Duodenal mucosa (tissue), 2 donors: ENCODE data around the gene TPPP.
A peak's percentile ranks its signal among the peaks of the same experiment; 100 is the strongest.

ENCODE experiments used
- H3K27ac ChIP-seq: one replicate; pipeline ENCODE4 v1.7.0; 2013; ENCODE audit warnings: low read depth, low read length
- H3K27me3 ChIP-seq, 2 donors: one replicate each; pipeline ENCODE4 v1.7.0; 2013; ENCODE audit warnings: low read length in 2 of 2, control low read depth in 1 of 2; ENCODE audit not compliant: insufficient read depth in 2 of 2, control insufficient read depth in 1 of 2
- H3K36me3 ChIP-seq, 2 donors: one replicate each; pipeline ENCODE4 v1.7.0; 2013; ENCODE audit warnings: low read length in 2 of 2, control low read depth in 1 of 2; ENCODE audit not compliant: insufficient read depth in 2 of 2, control insufficient read depth in 1 of 2
- H3K4me1 ChIP-seq, 2 donors: one replicate each; pipeline ENCODE4 v1.7.0; 2013; ENCODE audit warnings: low read length in 2 of 2, control low read depth in 1 of 2; ENCODE audit not compliant: insufficient read depth in 2 of 2, control insufficient read depth in 1 of 2
- H3K4me3 ChIP-seq, 2 donors: one replicate each; pipeline ENCODE4 v1.7.0; 2013; ENCODE audit warnings: low read length in 2 of 2, low read depth in 1 of 2
- H3K9ac ChIP-seq, 2 donors: one replicate each; pipeline ENCODE4 v1.7.0; 2013; ENCODE audit warnings: low read length in 2 of 2, low read depth in 1 of 2
- H3K9me3 ChIP-seq, 2 donors: one replicate each; pipeline ENCODE4 v1.7.0; 2013; ENCODE audit warnings: low read length in 2 of 2, control low read depth in 1 of 2; ENCODE audit not compliant: control insufficient read depth in 1 of 2

Gene TPPP

DNA sequence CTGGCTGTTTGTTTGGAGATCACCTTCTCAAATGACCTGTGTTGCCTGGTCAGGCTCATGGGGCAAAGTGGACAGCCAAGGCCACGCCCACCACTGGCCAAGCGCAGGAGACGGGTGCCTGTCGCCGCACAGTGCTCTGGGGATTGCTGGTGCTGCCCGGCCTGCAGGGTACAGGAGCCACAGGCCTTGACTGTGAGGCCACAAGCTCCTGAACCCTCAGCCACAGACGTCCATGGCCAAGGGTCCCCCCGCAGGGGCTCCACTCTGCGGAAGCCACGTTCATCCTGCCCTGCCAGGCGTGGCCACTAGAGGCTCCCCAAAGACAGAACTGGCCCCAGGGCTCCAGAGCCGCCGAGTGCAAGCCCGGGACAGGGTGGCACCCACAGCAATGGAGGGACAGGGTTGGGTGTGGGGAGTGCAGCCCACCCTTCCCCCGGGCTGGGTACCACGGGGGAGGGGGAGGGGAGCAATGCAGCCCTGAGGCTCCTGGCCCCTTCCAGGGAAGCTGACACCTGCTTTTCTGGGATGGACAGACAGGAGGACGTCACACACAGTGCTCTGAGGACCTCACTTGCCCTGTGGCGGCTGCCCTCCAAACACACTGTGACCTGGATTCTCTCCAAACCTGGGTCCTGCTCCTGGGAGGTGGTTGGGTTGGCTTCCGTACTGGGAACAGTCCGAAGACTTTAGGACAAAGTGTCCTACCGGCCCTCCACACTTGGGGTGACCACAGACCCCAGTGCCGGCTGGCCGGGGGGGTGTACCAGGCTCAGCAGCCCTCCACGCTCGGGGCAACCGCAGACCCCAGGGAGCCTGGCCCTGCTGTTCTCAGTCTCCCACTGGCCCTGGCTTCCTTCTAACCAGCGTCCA, 21.5 kb downstream of the TPPP start:
- Histone ChIP-seq H3K36me3 (peaks cover 3% of the 10 kb centered on the region in 2 donors), H3K4me1 (peaks cover 24 to 39% of the 10 kb centered on the region in 2 donors), H3K9ac (peak overlapping the region; percentile 41 to 49), H3K27ac (no peak overlapping the region), H3K9me3 (no peaks in the 10 kb centered on the region), H3K27me3 (no peaks in the 10 kb centered on the region), H3K4me3 (peak overlapping the region; percentile 34 to 51)

DNA sequence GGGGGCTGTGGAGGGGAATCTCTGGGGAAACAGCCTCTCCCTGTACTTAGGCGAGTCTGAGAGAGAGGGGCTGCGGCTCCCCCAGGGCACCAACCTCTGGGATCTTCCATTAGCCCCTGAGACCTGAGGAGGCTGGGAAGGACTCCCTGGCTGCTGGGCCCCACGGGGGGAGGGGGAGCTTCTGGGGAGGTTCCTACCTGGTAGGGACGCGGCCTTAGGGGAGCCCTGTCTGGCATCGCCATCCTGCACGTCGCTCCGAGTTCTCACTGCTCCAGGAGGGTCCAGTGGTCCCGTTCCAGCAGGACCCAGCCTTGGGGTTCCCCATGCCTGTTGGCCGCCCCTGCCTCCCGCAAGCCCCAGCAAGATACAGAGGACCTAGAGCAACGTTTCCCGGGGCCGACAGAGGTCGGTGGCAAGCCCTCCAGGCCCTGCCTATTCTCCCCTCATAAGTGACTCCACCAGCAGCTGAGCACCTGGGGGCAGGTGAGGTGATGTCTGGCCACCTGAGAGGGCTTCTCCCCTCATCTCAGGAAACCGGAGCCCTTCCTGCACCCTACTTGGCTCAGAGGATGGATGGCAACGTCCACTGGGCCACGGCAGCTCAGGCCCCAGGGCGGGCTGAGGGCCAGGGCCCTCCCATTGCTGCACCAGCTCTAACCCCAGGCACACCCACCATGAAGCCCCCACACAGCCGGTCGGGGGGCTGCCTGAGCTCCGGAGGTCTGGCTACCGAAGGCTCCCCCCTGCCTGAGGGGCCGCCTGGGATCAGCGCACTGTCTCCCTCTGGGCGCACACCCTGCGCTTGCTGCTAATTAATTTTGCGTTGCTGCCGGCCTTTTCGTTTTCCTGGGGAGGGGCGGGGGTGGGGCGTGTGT, 22.5 kb downstream of the TPPP start:
- Histone ChIP-seq H3K4me1 (peaks cover 24 to 39% of the 10 kb centered on the region in 2 donors), H3K4me3 (no peak overlapping the region), H3K9ac (no peak overlapping the region), H3K27me3 (no peaks in the 10 kb centered on the region), H3K36me3 (peaks cover 2 to 3% of the 10 kb centered on the region in 2 donors), H3K9me3 (no peaks in the 10 kb centered on the region), H3K27ac (no peak overlapping the region)

DNA sequence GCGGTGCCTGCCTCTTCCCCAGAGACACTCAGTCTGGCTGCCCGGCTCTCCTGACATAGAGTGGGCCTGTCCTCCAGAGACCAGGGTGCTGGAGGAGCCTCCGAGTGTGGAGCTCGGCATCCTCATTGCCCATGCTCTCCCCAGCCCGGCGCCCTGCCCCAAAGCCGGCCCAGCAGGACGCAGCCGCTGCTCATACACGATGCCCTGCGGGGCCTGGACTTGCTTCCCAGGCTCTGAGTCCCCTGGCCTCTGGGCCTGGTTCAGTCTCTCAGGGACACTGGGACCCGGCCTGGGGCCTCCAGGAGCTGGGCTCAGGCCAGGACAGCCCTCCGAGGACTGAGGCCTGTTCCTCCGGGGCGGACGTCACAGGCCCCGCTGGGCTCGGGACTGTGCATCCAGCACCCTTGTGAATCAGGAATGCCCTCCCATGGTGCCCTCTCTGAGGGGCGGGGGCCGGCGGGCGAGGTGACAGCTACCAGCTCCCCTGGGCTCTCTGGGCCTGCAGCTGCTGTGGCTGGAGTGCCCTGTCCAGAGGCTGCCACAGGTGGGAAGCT, 23.2 kb downstream of the TPPP start:
- no peak overlapping the region for H3K9ac ChIP-seq
- H3K4me1 ChIP-seq: peaks cover 24 to 39% of the 10 kb centered on the region in 2 donors
- H3K27ac ChIP-seq: no peak overlapping the region
- H3K36me3 ChIP-seq: peaks cover 3 to 4% of the 10 kb centered on the region in 2 donors
- no peaks in the 10 kb centered on the region for H3K9me3 ChIP-seq
- H3K4me3 ChIP-seq: no peak overlapping the region
- H3K27me3 ChIP-seq: no peaks in the 10 kb centered on the region

DNA sequence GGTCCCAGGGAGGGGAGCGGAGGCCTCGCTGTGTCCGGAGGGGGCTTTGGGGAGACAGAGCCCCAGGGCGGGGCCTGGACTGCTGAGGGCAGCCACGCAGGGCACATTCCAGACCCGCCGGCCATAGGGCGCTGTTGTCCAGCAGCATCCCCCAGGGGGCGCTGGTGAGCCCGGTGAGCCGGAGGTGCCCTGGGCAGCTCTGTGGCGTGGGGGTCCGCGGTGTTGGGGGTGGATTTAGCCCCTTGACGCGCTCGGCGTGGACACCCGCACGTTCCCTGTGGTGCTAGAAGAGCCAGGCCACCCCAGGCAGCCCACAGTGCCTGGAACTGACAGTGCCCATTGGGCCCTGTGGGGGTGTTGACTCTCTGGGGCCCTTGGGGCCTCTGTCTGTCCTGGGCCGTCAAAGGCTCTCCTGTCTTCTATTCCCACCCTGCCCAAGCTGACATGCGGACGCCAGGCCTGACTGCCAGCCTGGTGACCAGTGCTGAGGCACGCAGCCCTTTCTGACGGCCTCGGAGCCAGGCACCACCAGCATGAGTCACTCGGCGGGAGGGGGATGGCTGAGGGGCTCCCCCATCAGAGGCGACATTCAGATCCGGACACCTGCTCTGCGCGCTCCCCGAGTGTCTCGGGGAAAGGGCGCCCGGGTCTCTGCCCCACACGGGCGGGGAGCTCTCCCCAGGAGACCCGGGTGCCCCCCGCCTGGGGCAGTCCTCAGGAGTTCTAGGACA, 23.9 kb downstream of the TPPP start:
- Histone ChIP-seq H3K4me1 (peaks cover 24 to 36% of the 10 kb centered on the region in 2 donors), H3K36me3 (peaks cover 3 to 11% of the 10 kb centered on the region in 2 donors), H3K4me3 (no peak overlapping the region), H3K9me3 (no peaks in the 10 kb centered on the region), H3K27me3 (no peaks in the 10 kb centered on the region), H3K27ac (no peak overlapping the region), H3K9ac (no peak overlapping the region)

DNA sequence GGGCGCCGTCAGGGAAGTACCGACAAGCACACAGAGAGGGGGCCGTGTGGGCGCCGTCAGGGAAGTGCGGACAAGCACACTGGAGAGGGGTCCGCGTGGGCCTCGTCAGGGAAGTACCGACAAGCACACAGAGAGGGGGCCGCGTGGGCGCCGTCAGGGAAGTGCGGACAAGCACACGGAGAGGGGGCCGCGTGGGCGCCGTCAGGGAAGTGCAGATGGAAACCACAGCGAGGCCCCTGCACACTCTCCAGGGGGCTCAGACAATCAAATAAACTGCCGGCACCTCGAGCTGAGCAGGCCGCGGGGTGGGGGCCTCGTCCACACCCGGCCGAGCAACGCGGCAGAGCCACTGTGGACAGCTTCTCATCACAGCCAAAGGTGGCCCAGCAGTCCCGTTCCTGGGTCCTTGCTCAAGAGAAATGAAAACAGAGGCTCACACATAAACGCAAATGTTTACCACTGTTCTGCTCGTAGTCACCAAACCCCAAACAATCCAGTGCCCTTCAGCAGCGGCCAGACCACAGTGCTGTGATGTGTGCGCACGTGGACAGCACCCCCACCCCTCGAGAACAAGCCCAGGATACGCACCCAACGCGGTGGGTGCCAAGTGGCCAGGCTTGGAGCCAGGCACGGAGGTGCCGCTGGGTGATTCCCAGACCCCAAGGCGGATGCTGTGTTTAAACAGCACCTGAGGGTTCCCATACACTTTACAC, 24.7 kb downstream of the TPPP start:
- peaks cover 27 to 30% of the 10 kb centered on the region in 2 donors for H3K4me1 ChIP-seq
- H3K9me3 ChIP-seq: no peaks in the 10 kb centered on the region
- H3K9ac ChIP-seq: no peak overlapping the region
- no peaks in the 10 kb centered on the region for H3K27me3 ChIP-seq
- H3K27ac ChIP-seq: no peak overlapping the region
- no peak overlapping the region for H3K4me3 ChIP-seq
- H3K36me3 ChIP-seq: peaks cover 3 to 18% of the 10 kb centered on the region in 2 donors

DNA sequence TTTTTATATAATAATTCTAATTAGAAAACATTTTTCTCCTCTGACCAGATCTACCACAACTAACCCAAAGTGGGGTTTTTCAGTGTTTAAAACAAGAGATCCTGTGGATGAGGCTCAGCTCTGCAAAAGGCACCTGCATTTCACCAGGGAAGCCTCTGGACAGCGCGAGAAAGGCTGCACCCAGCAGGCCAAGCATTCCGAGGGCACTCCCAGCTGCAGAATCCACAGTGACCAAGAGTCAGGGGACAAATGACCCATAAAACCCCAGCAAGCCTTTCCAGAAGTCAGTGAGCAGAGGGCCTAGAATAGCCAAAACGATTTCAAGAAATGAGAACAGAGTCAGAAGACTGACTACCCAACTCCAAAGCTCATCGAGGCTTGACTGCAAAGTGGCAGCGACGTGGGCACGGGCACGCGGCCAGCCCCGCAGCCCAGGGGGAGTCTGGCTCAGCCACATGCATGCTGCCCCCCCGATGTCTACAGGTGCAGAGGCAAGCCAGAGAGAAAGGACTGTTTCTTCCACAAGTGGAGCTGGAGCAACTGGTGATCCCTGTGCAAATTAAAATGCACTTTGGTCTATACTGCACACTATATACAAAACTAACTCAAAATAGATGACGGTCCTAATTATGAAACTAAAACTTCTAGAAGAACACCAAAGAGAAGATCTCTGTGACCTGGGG, 26.2 kb downstream of the TPPP start:
- peaks cover 3 to 30% of the 10 kb centered on the region in 2 donors for H3K36me3 ChIP-seq
- no peak overlapping the region for H3K27ac ChIP-seq
- no peak overlapping the region for H3K9ac ChIP-seq
- no peak overlapping the region for H3K4me3 ChIP-seq
- peaks cover 12 to 16% of the 10 kb centered on the region in 2 donors for H3K4me1 ChIP-seq
- no peaks in the 10 kb centered on the region for H3K27me3 ChIP-seq
- no peaks in the 10 kb centered on the region for H3K9me3 ChIP-seq

DNA sequence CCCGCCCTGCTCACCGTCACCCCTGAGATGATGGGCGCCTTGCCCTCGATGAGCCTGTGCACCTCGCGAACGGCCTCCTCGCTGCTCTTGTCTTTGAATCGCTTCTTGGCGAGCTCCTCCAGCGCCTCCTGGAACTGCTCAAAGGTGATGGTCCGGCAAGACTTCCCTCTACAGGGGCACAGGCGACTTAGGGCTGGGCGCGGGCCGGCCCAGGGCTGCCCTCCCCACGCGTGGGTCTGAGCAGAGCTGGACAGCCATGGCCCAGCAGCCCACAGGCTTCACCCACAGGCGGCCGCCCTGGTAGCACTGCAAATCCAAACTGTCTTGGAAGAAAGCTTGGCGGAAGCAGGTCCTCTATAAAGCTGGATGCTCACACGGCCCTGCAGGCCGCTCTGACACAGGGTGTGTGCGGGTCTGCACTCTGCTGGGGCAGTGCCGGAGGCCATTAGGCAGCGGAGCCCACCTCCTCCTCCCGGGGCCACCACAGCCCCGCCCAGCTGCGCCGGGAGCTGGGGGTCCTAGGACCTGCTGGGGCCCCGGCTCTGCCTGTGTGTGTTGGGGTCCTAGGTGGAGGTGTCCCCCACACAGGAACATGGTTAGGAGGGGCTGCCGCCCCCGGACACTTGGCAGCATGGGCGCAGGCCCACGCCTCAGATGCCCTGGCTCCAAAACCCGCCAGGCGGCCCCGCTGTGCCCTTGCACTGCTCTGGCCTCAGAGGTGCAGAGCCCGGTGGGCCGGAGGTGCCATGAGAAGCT, 27.0 kb downstream of the TPPP start:
- no peaks in the 10 kb centered on the region for H3K27me3 ChIP-seq
- H3K9ac ChIP-seq: no peak overlapping the region
- peaks cover 6 to 38% of the 10 kb centered on the region in 2 donors for H3K36me3 ChIP-seq
- H3K4me3 ChIP-seq: no peak overlapping the region
- no peak overlapping the region for H3K27ac ChIP-seq
- H3K9me3 ChIP-seq: no peaks in the 10 kb centered on the region
- H3K4me1 ChIP-seq: peaks cover 6 to 9% of the 10 kb centered on the region in 2 donors

DNA sequence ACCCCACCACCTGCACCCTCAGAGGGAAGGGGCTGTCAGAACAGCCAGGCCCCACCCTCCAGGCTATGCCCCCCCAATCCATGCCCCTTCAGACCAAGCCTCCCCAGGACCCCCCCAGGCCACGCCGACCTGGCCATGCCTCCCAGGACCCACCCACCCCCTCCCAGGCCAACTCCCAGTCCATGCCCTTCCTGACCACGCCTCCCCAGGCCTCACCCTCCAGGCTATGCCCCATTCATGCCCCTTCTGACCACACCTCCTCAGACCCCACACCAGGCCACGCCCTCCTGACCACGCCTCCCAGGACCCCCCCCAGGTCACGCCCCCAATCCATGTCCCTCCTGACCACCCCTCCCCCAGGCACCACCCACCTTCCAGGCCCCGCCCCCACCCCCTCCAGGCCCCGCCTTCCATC, 27.6 kb downstream of the TPPP start:
- Histone ChIP-seq H3K9ac (no peak overlapping the region), H3K27me3 (no peaks in the 10 kb centered on the region), H3K4me1 (peaks cover 6 to 9% of the 10 kb centered on the region in 2 donors), H3K36me3 (peaks cover 6 to 43% of the 10 kb centered on the region in 2 donors), H3K9me3 (no peaks in the 10 kb centered on the region), H3K27ac (no peak overlapping the region), H3K4me3 (no peak overlapping the region)
